CMK (cell line): ENCODE results near the gene EIF5B.
"Not testable (repeated sequence)": the region's sequence is repeated elsewhere in the genome, so short reads cannot be mapped to it uniquely, and the experiment has no call there.

Source experiments
- DNase-seq: peaks from one replicate; pipeline ENCODE4 v3.0.0-alpha.2; 2010; ENCODE audit warnings: low read depth

Gene EIF5B

GRCh38 chr2:99337113-99338028 is at the start of gene EIF5B:
Gene EIF5B, plus strand, starts transcription at chr2:99337389. Its CDS starts 166 bp downstream, at chr2:99337555.
- DNase-seq = peak; percentile 82

- no peak for DNase-seq
Observed at GRCh38 chr2:99297994-99298393, 39.2 kb upstream of the EIF5B start.

GRCh38 chr2:99299580-99299979 is 37.6 kb upstream of the EIF5B start:
- DNase-seq = no peak

- DNase-seq = not testable (repeated sequence)
Observed at GRCh38 chr2:99301097-99301496, 36.1 kb upstream of the EIF5B start, which contains the start of gene LYG1. Gene LYG1, minus strand, starts transcription at chr2:99301197. Its CDS starts 5,527 bp downstream, at chr2:99295670.

GRCh38 chr2:99317161-99317872 is 19.9 kb upstream of the EIF5B start:
- no peak for DNase-seq

GRCh38 chr2:99317873-99318200 is 19.4 kb upstream of the EIF5B start:
- not testable (repeated sequence) for DNase-seq

- DNase-seq = no peak
Observed at GRCh38 chr2:99325384-99325783, 11.8 kb upstream of the EIF5B start.

GRCh38 chr2:99335911-99336803 is 1.0 kb upstream of the EIF5B start, which contains the start of gene TXNDC9:
Gene TXNDC9, minus strand, starts transcription at chr2:99336333. Its CDS starts 3,123 bp downstream, at chr2:99333210.
- peak; percentile 97 for DNase-seq

GRCh38 chr2:99336804-99337112 is 431 bp upstream of the EIF5B start:
- no peak for DNase-seq

GRCh38 chr2:99338029-99338585 is 918 bp downstream of the EIF5B start:
- no peak for DNase-seq

GRCh38 chr2:99340669-99341236 is 3.6 kb downstream of the EIF5B start:
- DNase-seq = no peak

GRCh38 chr2:99342536-99342935 is 5.3 kb downstream of the EIF5B start:
- no peak for DNase-seq

- DNase-seq = not testable (repeated sequence)
Observed at GRCh38 chr2:99345446-99345845, 8.3 kb downstream of the EIF5B start.

- no peak for DNase-seq
Observed at GRCh38 chr2:99346218-99346617, 9.0 kb downstream of the EIF5B start.

GRCh38 chr2:99348173-99348572 is 11.0 kb downstream of the EIF5B start:
- DNase-seq = no peak

- no peak for DNase-seq
Observed at GRCh38 chr2:99350194-99350593, 13.0 kb downstream of the EIF5B start.

GRCh38 chr2:99354070-99354469 is 16.9 kb downstream of the EIF5B start:
- no peak for DNase-seq

- not testable (repeated sequence) for DNase-seq
Observed at GRCh38 chr2:99354825-99355224, 17.6 kb downstream of the EIF5B start.

- DNase-seq = no peak
Observed at GRCh38 chr2:99356853-99357252, 19.7 kb downstream of the EIF5B start.

GRCh38 chr2:99365661-99366060 is 28.5 kb downstream of the EIF5B start:
- no peak for DNase-seq

GRCh38 chr2:99368854-99369253 is 31.7 kb downstream of the EIF5B start:
- not testable (repeated sequence) for DNase-seq
